H1 (cell line): ENCODE results near the gene DUSP7. TPM values are rescaled to one million over a fixed set of nuclear protein-coding genes. Genes with fewer than 3 reads are reported as not detected.

ENCODE experiments used
- CTCF ChIA-PET: fragments of 300-600 bp; sonication (Branson Sonifier 250); formaldehyde crosslinking; loops from one replicate; lab custom pipeline; 2021; ENCODE audit not compliant: partially characterized antibody; lab: Charles Lee
- POLR2A ChIA-PET: fragments of 300-600 bp; sonication (Branson Sonifier 250); formaldehyde crosslinking; loops from one replicate; lab custom pipeline; 2021; ENCODE audit warnings: inconsistent platforms; ENCODE audit not compliant: partially characterized antibody; lab: Charles Lee
- DNase-seq, 2 experiments: peaks; one replicate each; pipeline versions ENCODE4 v3.0.0 to v3.0.0-alpha.2; 2010 to 2022; ENCODE audit warnings: low spot score in 2 of 2, low read depth in 1 of 2, mixed read lengths in 1 of 2
- FAIRE-seq: peaks from 2 replicates; lab custom pipeline; 2011; peaks lifted over from hg19 to GRCh38; lab: Jason Lieb, UNC
- H2AFZ ChIP-seq: 2 replicates; pipeline ENCODE4 v1.8.1; 2012; ENCODE audit warnings: low read length, inconsistent platforms
- H2AK5ac ChIP-seq: 2 replicates; pipeline ENCODE4 v1.6.1; 2013; ENCODE audit warnings: low read depth, low read length
- H2BK120ac ChIP-seq: replicated peaks from 2 replicates; pipeline ENCODE3; 2013; ENCODE audit warnings: low read depth, low read length, inconsistent platforms
- H2BK12ac ChIP-seq: 2 replicates; pipeline ENCODE4 v1.6.1; 2013; ENCODE audit warnings: low read depth, low read length
- H2BK15ac ChIP-seq: 2 replicates; pipeline ENCODE4 v1.6.1; 2013; ENCODE audit warnings: low read length
- H2BK20ac ChIP-seq: 2 replicates; pipeline ENCODE4 v1.6.1; 2013; ENCODE audit warnings: low read length
- H2BK5ac ChIP-seq: 2 replicates; pipeline ENCODE4 v1.6.1; 2013; ENCODE audit warnings: low read depth, low read length
- H3K14ac ChIP-seq: 2 replicates; pipeline ENCODE4 v1.6.1; 2013; ENCODE audit warnings: inconsistent platforms; ENCODE audit not compliant: insufficient read length
- H3K18ac ChIP-seq: 2 replicates; pipeline ENCODE4 v1.6.1; 2013; ENCODE audit warnings: low read length; ENCODE audit errors: extremely low read depth
- H3K23ac ChIP-seq: 2 replicates; pipeline ENCODE4 v1.6.1; 2013; ENCODE audit warnings: inconsistent platforms; ENCODE audit not compliant: insufficient read length
- H3K23me2 ChIP-seq: 2 replicates; pipeline ENCODE4 v1.6.1; 2013; ENCODE audit warnings: low read depth, low read length
- H3K27ac ChIP-seq: 2 replicates; pipeline ENCODE4 v1.6.1; 2011; ENCODE audit warnings: low read depth, low read length, inconsistent platforms
- H3K27me3 ChIP-seq, 4 experiments: replicated peaks in 1 of 4; 1 replicate in 1 of 4; 2 replicates in 3 of 4; pipeline versions ENCODE4 v1.6.1 to v1.8.1; 2011 to 2013; ENCODE audit warnings: low read length in 3 of 4, mild to moderate bottlenecking in 3 of 4, inconsistent platforms in 2 of 4, mixed read lengths in 2 of 4, moderate library complexity in 1 of 4; ENCODE audit not compliant: control insufficient read depth in 3 of 4, insufficient read depth in 3 of 4; ENCODE audit errors: extremely low read depth in 1 of 4
- H3K36me3 ChIP-seq, 4 experiments: 2 replicates each; pipeline versions ENCODE4 v1.6.1 to v1.8.1; 2011 to 2013; ENCODE audit warnings: mild to moderate bottlenecking in 4 of 4, low read length in 3 of 4, moderate library complexity in 2 of 4, control low read depth in 1 of 4, inconsistent platforms in 1 of 4; ENCODE audit not compliant: insufficient read depth in 4 of 4, control insufficient read depth in 2 of 4
- H3K4ac ChIP-seq: replicated peaks from 2 replicates; pipeline ENCODE3; 2013; ENCODE audit warnings: low read length, low read depth, mixed read lengths, inconsistent platforms; ENCODE audit not compliant: insufficient read length
- H3K4me1 ChIP-seq, 4 experiments: replicated peaks in 1 of 4; 1 replicate in 1 of 4; 2 replicates in 3 of 4; pipeline versions ENCODE4 v1.6.1 to v1.8.1; 2011 to 2013; ENCODE audit warnings: low read length in 3 of 4, inconsistent platforms in 2 of 4, mixed read lengths in 1 of 4; ENCODE audit not compliant: insufficient read depth in 4 of 4, control insufficient read depth in 3 of 4
- H3K4me2 ChIP-seq, 2 experiments: 2 replicates each; pipeline versions ENCODE4 v1.6.1 to v1.8.1; 2011 to 2013; ENCODE audit warnings: low read depth in 2 of 2, low read length in 2 of 2, control low read depth in 1 of 2, inconsistent platforms in 1 of 2, mild to moderate bottlenecking in 1 of 2; ENCODE audit not compliant: insufficient read depth in 1 of 2
- H3K4me3 ChIP-seq, 4 experiments: fragments of 200-600, 300-600 bp in 1 of 4; sonication (generic), shearing (Covaris generic), sonication (Bioruptor Twin) in 1 of 4; 2 replicates each; pipeline versions ENCODE4 v1.5.1 to v1.8.1; 2011 to 2016; ENCODE audit warnings: low read length in 4 of 4, low read depth in 3 of 4, control low read depth in 2 of 4, inconsistent platforms in 2 of 4, mild to moderate bottlenecking in 2 of 4, mixed read lengths in 1 of 4, moderate library complexity in 1 of 4; ENCODE audit not compliant: insufficient read depth in 2 of 4; ENCODE audit errors: extremely low read depth in 1 of 4
- H3K56ac ChIP-seq: replicated peaks from 2 replicates; pipeline ENCODE3; 2013; ENCODE audit warnings: low read depth, mild to moderate bottlenecking, mixed read lengths, low read length, inconsistent platforms; ENCODE audit not compliant: insufficient read length
- H3K79me1 ChIP-seq: 2 replicates; pipeline ENCODE4 v1.6.1; 2013; ENCODE audit warnings: low read depth, low read length, control low read depth
- H3K79me2 ChIP-seq, 2 experiments: 2 replicates each; pipeline versions ENCODE4 v1.6.1 to v1.8.1; 2012 to 2013; ENCODE audit warnings: low read length in 2 of 2, mild to moderate bottlenecking in 2 of 2, inconsistent platforms in 1 of 2; ENCODE audit not compliant: insufficient read depth in 2 of 2, control insufficient read depth in 1 of 2
- H3K9ac ChIP-seq, 4 experiments: replicated peaks in 1 of 4; 1 replicate in 1 of 4; 2 replicates in 3 of 4; pipeline versions ENCODE4 v1.6.1 to v1.8.1; 2011 to 2013; ENCODE audit warnings: low read depth in 3 of 4, low read length in 3 of 4, control low read depth in 2 of 4, mild to moderate bottlenecking in 2 of 4, moderate library complexity in 2 of 4, inconsistent platforms in 1 of 4; ENCODE audit errors: extremely low read depth in 1 of 4
- H3K9me3 ChIP-seq, 2 experiments: 2 replicates each; pipeline versions ENCODE4 v1.6.1 to v1.8.1; 2012 to 2013; ENCODE audit warnings: mild to moderate bottlenecking in 2 of 2, moderate library complexity in 2 of 2, control low read depth in 1 of 2, inconsistent platforms in 1 of 2, low read depth in 1 of 2, low read length in 1 of 2, mixed read lengths in 1 of 2; ENCODE audit not compliant: insufficient read depth in 2 of 2
- H4K20me1 ChIP-seq, 2 experiments: replicated peaks in 1 of 2; 2 replicates each; pipeline versions ENCODE3 to v1.8.1; 2011 to 2013; ENCODE audit warnings: inconsistent platforms in 2 of 2, low read length in 2 of 2, mild to moderate bottlenecking in 1 of 2; ENCODE audit not compliant: insufficient read depth in 2 of 2, control insufficient read depth in 1 of 2
- H4K5ac ChIP-seq: 2 replicates; pipeline ENCODE4 v1.6.1; 2013; ENCODE audit warnings: low read length, low read depth, mixed read lengths, inconsistent platforms; ENCODE audit not compliant: insufficient read length
- H4K8ac ChIP-seq: 2 replicates; pipeline ENCODE4 v1.8.0; 2013; ENCODE audit warnings: mild to moderate bottlenecking, moderate library complexity, low read length, inconsistent platforms; ENCODE audit not compliant: insufficient read depth; ENCODE audit errors: extremely low read depth
- H4K91ac ChIP-seq: replicated peaks from 2 replicates; pipeline ENCODE3; 2013; ENCODE audit warnings: low read length, mixed read lengths, inconsistent platforms; ENCODE audit not compliant: insufficient read length
- CBX5 ChIP-seq: fragments of 300-800, 300-1000 bp; sonication (generic); IDR thresholded peaks from 2 replicates; pipeline ENCODE4 v1.7.1; 2016; ENCODE audit warnings: antibody characterized with exemption, low read length, low read depth
- CHD2 ChIP-seq: IDR thresholded peaks from 2 replicates; pipeline ENCODE4 v1.6.1; 2012; ENCODE audit warnings: low read length, improper control_type of control experiment
- PHF8 ChIP-seq: fragments of 200-600 bp; sonication (generic); conservative IDR thresholded peaks from 2 replicates; pipeline ENCODE4 v1.7.1; 2012; ENCODE audit warnings: low read depth, mild to moderate bottlenecking, inconsistent platforms, low read length, moderate library complexity
- WGBS, 2 experiments: shearing (Covaris generic) in 1 of 2; methylation state at CpG; one replicate each; pipeline versions ENCODE4 v1.1.6 to v1.1.7; 2013 to 2015; ENCODE audit warnings: low lambda C conversion rate in 2 of 2, mixed read lengths in 2 of 2, inconsistent platforms in 1 of 2, low coverage in 1 of 2, missing lambda C conversion rate in 1 of 2; ENCODE audit not compliant: insufficient replicate concordance in 2 of 2, insufficient coverage in 1 of 2, insufficient read length in 1 of 2; ENCODE audit errors: extremely low coverage in 1 of 2, missing lambda C conversion rate in 1 of 2; 5-methylcytosine and 5-hydroxymethylcytosine counted together
- polyA plus RNA-seq, 7 experiments: library from polyadenylated mRNA; depleted of rRNA in 3 of 7; stranded (reverse) in 5 of 7; unstranded in 2 of 7; fragments of >200 nt in 5 of 7; fragments of 200-250 nt in 2 of 7; gene quantifications; 1 replicate in 5 of 7; 2 replicates in 1 of 7; 4 replicates in 1 of 7; pipeline versions ENCODE4 v1.2.1 to v1.2.3, GENCODE V29; 2011 to 2013; ENCODE audit warnings: missing spikeins in 2 of 7, mixed read lengths in 2 of 7
- total RNA-seq: library from RNA; stranded (reverse); fragmentation: NEBNext Ultra II Directional; extraction: Animal tissue kit (Norgen Biotek cat#: 25700); gene quantifications from 2 replicates; pipeline ENCODE4 v1.2.1, GENCODE V29; 2021

Gene DUSP7
- total and polyA plus RNA-seq, 2 of the 8 experiments (the other 6 are each of a cell fraction or from before 2014, with no cell fraction given), result 19.4 to 24.9 TPM

GRCh38 chr3:52031896-52032295 is 24.5 kb downstream of the DUSP7 start:
- Histone ChIP-seq H3K23ac (no peak overlapping the region), H3K56ac (no peak overlapping the region), H3K27me3 (no peaks in the 10 kb centered on the region), H3K9ac (no peak overlapping the region), H3K4me1 (peaks cover 0 to 2% (median 0%) of the 10 kb centered on the region in 4 experiments; a peak in 2 of 7 replicates), H3K36me3 (no peaks in the 10 kb centered on the region), H3K4me3 (no peak overlapping the region), H3K14ac (no peak overlapping the region), H4K91ac (no peak overlapping the region), H3K79me2 (no peaks in the 10 kb centered on the region), H2AFZ (no peak overlapping the region), H4K20me1 (no peaks in the 10 kb centered on the region), H2AK5ac (no peak overlapping the region), H4K8ac (no peak overlapping the region), H3K79me1 (no peaks in the 10 kb centered on the region), H3K4ac (no peak overlapping the region), H2BK12ac (peak overlapping the region; percentile 68; the same call in 1 of the 2 replicates), H3K27ac (no peak overlapping the region), H3K23me2 (no peaks in the 10 kb centered on the region), H2BK15ac (no peak overlapping the region), H3K4me2 (no peak overlapping the region), H3K18ac (no peak overlapping the region), H2BK5ac (no peak overlapping the region), H4K5ac (no peak overlapping the region), H2BK20ac (no peak overlapping the region), H3K9me3 (no peaks in the 10 kb centered on the region), H2BK120ac (no peak overlapping the region)
- FAIRE-seq, result no peak
- no peak for TF ChIP-seq PHF8
- no peak for TF ChIP-seq CHD2
- TF ChIP-seq CBX5, result no peak
- no peak for DNase-seq
- ChIA-PET POLR2A (interaction anchor here (0.7 to 2.0 kb wide), 7 partner anchors 9 to 381 kb away, joined by 3 to 6 read pairs (median 3); partner anchors contain the start of gene PCBP4), CTCF (interaction anchor here (1.2 to 9.4 kb wide), 15 partner anchors 9 to 113 kb away, joined by 3 to 124 read pairs (median 9); partner anchors contain the start of gene DUSP7)
- WGBS, 2 experiments, result 91% methylated on average over 10 of the region's 10 CpGs; no CpG with 5 or more reads in 1 of the 2 experiments
